ENCODE data around the gene PRKCB. TPM values are rescaled to one million over a fixed set of nuclear protein-coding genes. Genes with fewer than 3 reads are reported as not detected.

Gene PRKCB
- total and polyA plus RNA-seq, 2 experiments from 2014 or later = 0.70 to 0.92 TPM

DNA sequence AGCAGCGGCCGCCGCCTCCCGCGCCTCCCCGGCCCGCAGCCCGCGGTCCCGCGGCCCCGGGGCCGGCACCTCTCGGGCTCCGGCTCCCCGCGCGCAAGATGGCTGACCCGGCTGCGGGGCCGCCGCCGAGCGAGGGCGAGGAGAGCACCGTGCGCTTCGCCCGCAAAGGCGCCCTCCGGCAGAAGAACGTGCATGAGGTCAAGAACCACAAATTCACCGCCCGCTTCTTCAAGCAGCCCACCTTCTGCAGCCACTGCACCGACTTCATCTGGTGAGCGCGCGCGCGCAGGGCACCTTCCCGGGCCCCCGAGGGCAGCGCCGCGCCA, 258 bp downstream of the PRKCB start:
- Histone ChIP-seq H2AFZ (peak overlapping the region; percentile 63), H3K27ac (no peak overlapping the region)

DNA sequence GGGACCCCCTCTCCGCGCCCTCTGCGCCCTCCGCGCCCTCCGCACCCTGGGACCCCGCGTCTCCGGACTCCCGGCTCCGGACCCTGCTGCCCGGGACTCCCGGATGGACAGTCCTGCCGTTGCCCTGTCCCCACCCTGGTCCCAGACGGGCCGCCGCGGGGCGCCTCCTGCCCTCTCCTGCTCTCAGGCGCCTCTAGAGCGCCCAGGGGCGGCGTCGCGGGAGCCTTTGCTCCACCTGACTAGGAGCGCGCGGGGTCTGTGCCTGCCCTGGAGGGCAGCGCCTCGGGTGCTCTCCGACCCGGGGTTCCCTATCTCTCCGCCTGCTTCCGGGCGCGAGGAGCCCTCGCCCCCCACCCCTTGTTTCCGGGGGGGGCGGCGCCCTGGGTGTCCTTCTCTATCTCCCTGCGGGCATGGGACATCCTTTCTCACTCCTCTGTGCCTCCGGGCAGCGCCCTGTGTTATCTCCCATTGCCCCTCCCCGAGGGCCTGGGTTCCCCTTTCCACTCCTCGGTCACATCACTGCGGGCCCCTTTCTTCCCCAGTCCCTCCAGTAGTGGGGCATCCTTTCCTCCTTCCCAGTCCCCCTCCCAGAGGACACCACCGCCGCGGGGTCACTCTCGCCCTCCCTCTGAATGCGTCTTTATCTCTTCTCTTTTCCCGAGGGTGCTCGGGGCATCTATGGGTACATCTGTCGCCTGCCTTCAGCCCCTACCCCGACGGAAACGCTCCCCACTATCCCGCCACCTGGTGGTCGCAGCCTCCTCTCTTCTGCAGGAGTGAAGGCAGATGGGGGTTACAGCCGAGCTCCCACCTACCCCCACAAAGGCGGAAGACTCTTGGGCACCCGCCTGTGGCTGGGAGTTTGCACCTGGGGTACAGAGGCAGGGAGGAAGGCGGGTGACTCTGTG, 875 bp downstream of the PRKCB start:
- no peaks in the 10 kb centered on the region for H3K79me2 ChIP-seq
- WGBS (ENCODE audit: low lambda C conversion rate, missing lambda C conversion rate) = 5% methylated on average over 46 of the region's 63 CpGs
- no peaks in the 10 kb centered on the region for H3K4me1 ChIP-seq (ENCODE audit: insufficient read depth)
- no peaks in the 10 kb centered on the region for H3K36me3 ChIP-seq (replicated peaks; ENCODE audit: insufficient read depth, low read depth)
- no peaks in the 10 kb centered on the region for H3K9me2 ChIP-seq (replicated peaks; ENCODE audit: insufficient read depth)
- H3K4me3 ChIP-seq = no peak overlapping the region
- H3K27me3 ChIP-seq = peaks cover 73% of the 10 kb centered on the region
- no peak overlapping the region for H3K27ac ChIP-seq
- H3K9me3 ChIP-seq (ENCODE audit: low read depth) = no peaks in the 10 kb centered on the region
- peak overlapping the region; percentile 63 for H2AFZ ChIP-seq
- peak; percentile 13 for DNase-seq (ENCODE audit: low spot score)
- peak overlapping the region; percentile 94 for H3K4me2 ChIP-seq
- TF ChIP-seq EZH2phosphoT487 (IDR thresholded peaks at IDR 0.05; ENCODE audit: low read depth, severe bottlenecking, unreplicated experiment) = peak; percentile 30
- TF ChIP-seq EZH2 (IDR thresholded peaks at IDR 0.05; ENCODE audit: borderline replicate concordance) = no peak
- TF ChIP-seq, protein P1, sequence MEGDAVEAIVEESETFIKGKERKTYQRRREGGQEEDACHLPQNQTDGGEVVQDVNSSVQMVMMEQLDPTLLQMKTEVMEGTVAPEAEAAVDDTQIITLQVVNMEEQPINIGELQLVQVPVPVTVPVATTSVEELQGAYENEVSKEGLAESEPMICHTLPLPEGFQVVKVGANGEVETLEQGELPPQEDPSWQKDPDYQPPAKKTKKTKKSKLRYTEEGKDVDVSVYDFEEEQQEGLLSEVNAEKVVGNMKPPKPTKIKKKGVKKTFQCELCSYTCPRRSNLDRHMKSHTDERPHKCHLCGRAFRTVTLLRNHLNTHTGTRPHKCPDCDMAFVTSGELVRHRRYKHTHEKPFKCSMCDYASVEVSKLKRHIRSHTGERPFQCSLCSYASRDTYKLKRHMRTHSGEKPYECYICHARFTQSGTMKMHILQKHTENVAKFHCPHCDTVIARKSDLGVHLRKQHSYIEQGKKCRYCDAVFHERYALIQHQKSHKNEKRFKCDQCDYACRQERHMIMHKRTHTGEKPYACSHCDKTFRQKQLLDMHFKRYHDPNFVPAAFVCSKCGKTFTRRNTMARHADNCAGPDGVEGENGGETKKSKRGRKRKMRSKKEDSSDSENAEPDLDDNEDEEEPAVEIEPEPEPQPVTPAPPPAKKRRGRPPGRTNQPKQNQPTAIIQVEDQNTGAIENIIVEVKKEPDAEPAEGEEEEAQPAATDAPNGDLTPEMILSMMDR (IDR thresholded peaks at IDR 0.05; ENCODE audit: poor library complexity) = no peak
- no peaks in the 10 kb centered on the region for H4K20me1 ChIP-seq (ENCODE audit: insufficient read depth, poor library complexity, severe bottlenecking)

More for the DNA sequence above, 258 bp downstream of the PRKCB start:
- no peaks in the 10 kb centered on the region for H4K20me1 ChIP-seq (ENCODE audit: insufficient read depth, poor library complexity, severe bottlenecking)
- WGBS (ENCODE audit: low lambda C conversion rate, missing lambda C conversion rate) = 0% methylated on average over 40 of the region's 45 CpGs
- no peaks in the 10 kb centered on the region for H3K9me2 ChIP-seq (replicated peaks; ENCODE audit: insufficient read depth)
- H3K36me3 ChIP-seq (replicated peaks; ENCODE audit: insufficient read depth, low read depth) = no peaks in the 10 kb centered on the region
- H3K79me2 ChIP-seq = no peaks in the 10 kb centered on the region
- DNase-seq (ENCODE audit: low spot score) = no peak
- H3K27me3 ChIP-seq = peaks cover 73% of the 10 kb centered on the region
- TF ChIP-seq EZH2phosphoT487 (IDR thresholded peaks at IDR 0.05; ENCODE audit: low read depth, severe bottlenecking, unreplicated experiment) = no peak
- TF ChIP-seq EZH2 (IDR thresholded peaks at IDR 0.05; ENCODE audit: borderline replicate concordance) = no peak
- TF ChIP-seq, protein P1 (IDR thresholded peaks at IDR 0.05; ENCODE audit: poor library complexity) = no peak
- H3K4me3 ChIP-seq = no peak overlapping the region
- no peaks in the 10 kb centered on the region for H3K4me1 ChIP-seq (ENCODE audit: insufficient read depth)
- H3K9me3 ChIP-seq (ENCODE audit: low read depth) = no peaks in the 10 kb centered on the region
- H3K4me2 ChIP-seq = peak overlapping the region; percentile 94

DNA sequence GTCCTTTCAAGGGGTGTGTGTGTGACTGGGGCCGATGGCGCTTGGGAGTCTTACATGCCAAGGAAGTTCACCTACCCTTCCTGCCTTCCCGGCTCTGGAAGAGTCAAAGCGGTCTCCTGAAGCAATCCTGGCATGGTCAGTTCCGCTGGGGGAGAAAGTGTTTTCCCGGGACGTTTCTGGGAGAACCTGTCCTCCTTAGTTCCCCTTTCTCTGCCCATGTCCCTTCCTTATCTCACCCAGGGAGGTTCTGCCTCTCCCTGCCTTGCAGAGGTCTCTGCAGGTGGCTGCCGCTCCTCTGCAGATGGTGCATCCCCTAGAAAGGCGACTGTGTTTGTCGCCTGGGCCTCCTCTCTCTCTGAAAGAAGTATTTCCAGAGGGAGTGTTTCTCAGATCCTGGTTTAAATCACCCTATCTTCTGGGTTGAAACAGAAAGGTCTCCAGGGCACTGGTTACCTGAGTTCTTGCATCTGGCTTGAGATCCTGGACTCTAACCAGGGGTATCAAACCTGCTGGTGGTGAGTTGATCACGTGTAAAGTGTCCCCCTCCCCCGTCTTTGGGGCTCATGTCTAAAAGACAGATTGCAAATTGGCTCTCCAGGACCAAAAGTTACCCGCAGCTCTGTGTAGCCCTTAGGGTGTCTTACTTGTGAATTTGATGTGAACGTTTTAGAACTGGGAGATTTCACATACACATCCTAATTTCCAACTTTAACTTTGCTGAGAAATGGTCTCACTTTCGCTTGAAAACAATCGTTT, 1.9 kb downstream of the PRKCB start:
- Histone ChIP-seq H3K9me2 (replicated peaks; ENCODE audit: insufficient read depth) (no peaks in the 10 kb centered on the region), H3K4me2 (no peak overlapping the region), H3K4me1 (ENCODE audit: insufficient read depth) (no peaks in the 10 kb centered on the region), H2AFZ (no peak overlapping the region), H4K20me1 (ENCODE audit: insufficient read depth, poor library complexity, severe bottlenecking) (no peaks in the 10 kb centered on the region), H3K27me3 (peaks cover 73% of the 10 kb centered on the region), H3K9me3 (ENCODE audit: low read depth) (no peaks in the 10 kb centered on the region), H3K4me3 (no peak overlapping the region), H3K27ac (no peak overlapping the region), H3K79me2 (no peaks in the 10 kb centered on the region), H3K36me3 (replicated peaks; ENCODE audit: insufficient read depth, low read depth) (no peaks in the 10 kb centered on the region)
- DNase-seq (ENCODE audit: low spot score) = no peak
- 48% methylated on average over 16 of the region's 16 CpGs for WGBS (ENCODE audit: low lambda C conversion rate, missing lambda C conversion rate)
- no peak for TF ChIP-seq EZH2phosphoT487 (IDR thresholded peaks at IDR 0.05; ENCODE audit: low read depth, severe bottlenecking, unreplicated experiment)
- TF ChIP-seq EZH2 (IDR thresholded peaks at IDR 0.05; ENCODE audit: borderline replicate concordance) = no peak
